Skeletal muscle tissue (tissue), 4 donors: ENCODE data around the gene SLC2A9. TPM values are rescaled to one million over a fixed set of nuclear protein-coding genes. Genes with fewer than 3 reads are reported as not detected.

Source experiments
- H3K27ac ChIP-seq: one replicate; pipeline ENCODE4 v1.7.0; 2013; ENCODE audit warnings: mild to moderate bottlenecking, low read depth, low read length, inconsistent platforms
- H3K27me3 ChIP-seq, 3 donors: one replicate each; pipeline ENCODE4 v1.7.0; 2013; ENCODE audit warnings: low read length in 3 of 3; ENCODE audit not compliant: control insufficient read depth in 3 of 3, insufficient read depth in 3 of 3
- H3K36me3 ChIP-seq, 3 donors: one replicate each; pipeline ENCODE4 v1.7.0; 2013; ENCODE audit warnings: low read length in 3 of 3; ENCODE audit not compliant: control insufficient read depth in 3 of 3, insufficient read depth in 3 of 3
- H3K4me1 ChIP-seq, 3 donors: one replicate each; pipeline ENCODE4 v1.7.0; 2013; ENCODE audit warnings: low read length in 3 of 3, mild to moderate bottlenecking in 3 of 3; ENCODE audit not compliant: control insufficient read depth in 3 of 3, insufficient read depth in 3 of 3
- H3K4me3 ChIP-seq, 3 donors: one replicate each; pipeline ENCODE4 v1.7.0; 2013; ENCODE audit warnings: low read length in 3 of 3
- H3K9ac ChIP-seq, 3 donors: one replicate each; pipeline ENCODE4 v1.7.0; 2013; ENCODE audit warnings: low read length in 3 of 3, mild to moderate bottlenecking in 3 of 3, moderate library complexity in 2 of 3, low read depth in 1 of 3
- H3K9me3 ChIP-seq, 3 donors: one replicate each; pipeline ENCODE4 v1.7.0; 2013; ENCODE audit warnings: low read length in 3 of 3; ENCODE audit not compliant: control insufficient read depth in 3 of 3
- total RNA-seq: library from RNA; depleted of rRNA; stranded (reverse); fragments of >200 nt; gene quantifications from one replicate; pipeline ENCODE4 v1.2.3, GENCODE V29; 2014
- donor health status: Osteomylitis.

The SLC2A9 gene
- total RNA-seq, 1 donor from 2014 or later = 1.0 TPM

GRCh38 chr4:10056334-10057022, 35.2 kb upstream of the SLC2A9 start:
- H3K9ac ChIP-seq = no peak overlapping the region
- no peaks in the 10 kb centered on the region for H3K36me3 ChIP-seq
- no peak overlapping the region for H3K27ac ChIP-seq
- H3K4me1 ChIP-seq = peaks cover 2 to 12% (median 6%) of the 10 kb centered on the region in 3 donors
- H3K4me3 ChIP-seq = no peak overlapping the region
- no peaks in the 10 kb centered on the region for H3K27me3 ChIP-seq
- H3K9me3 ChIP-seq = no peaks in the 10 kb centered on the region

- Histone ChIP-seq H3K9ac (no peak overlapping the region), H3K9me3 (no peaks in the 10 kb centered on the region), H3K4me1 (peaks cover 2 to 12% (median 6%) of the 10 kb centered on the region in 3 donors), H3K4me3 (no peak overlapping the region), H3K36me3 (no peaks in the 10 kb centered on the region), H3K27me3 (no peaks in the 10 kb centered on the region), H3K27ac (no peak overlapping the region)
Measured at GRCh38 chr4:10055871-10056270, 34.6 kb upstream of the SLC2A9 start.

GRCh38 chr4:10054571-10055041, 33.3 kb upstream of the SLC2A9 start:
- Histone ChIP-seq H3K4me1 (peaks cover 2 to 12% (median 6%) of the 10 kb centered on the region in 3 donors), H3K4me3 (no peak overlapping the region), H3K9me3 (no peaks in the 10 kb centered on the region), H3K9ac (no peak overlapping the region), H3K27ac (no peak overlapping the region), H3K27me3 (no peaks in the 10 kb centered on the region), H3K36me3 (no peaks in the 10 kb centered on the region)

GRCh38 chr4:10053635-10054453, 32.5 kb upstream of the SLC2A9 start:
- Histone ChIP-seq H3K9ac (no peak overlapping the region), H3K36me3 (no peaks in the 10 kb centered on the region), H3K27ac (no peak overlapping the region), H3K9me3 (no peaks in the 10 kb centered on the region), H3K27me3 (no peaks in the 10 kb centered on the region), H3K4me1 (peaks cover 2 to 12% (median 6%) of the 10 kb centered on the region in 3 donors), H3K4me3 (no peak overlapping the region)

DNA sequence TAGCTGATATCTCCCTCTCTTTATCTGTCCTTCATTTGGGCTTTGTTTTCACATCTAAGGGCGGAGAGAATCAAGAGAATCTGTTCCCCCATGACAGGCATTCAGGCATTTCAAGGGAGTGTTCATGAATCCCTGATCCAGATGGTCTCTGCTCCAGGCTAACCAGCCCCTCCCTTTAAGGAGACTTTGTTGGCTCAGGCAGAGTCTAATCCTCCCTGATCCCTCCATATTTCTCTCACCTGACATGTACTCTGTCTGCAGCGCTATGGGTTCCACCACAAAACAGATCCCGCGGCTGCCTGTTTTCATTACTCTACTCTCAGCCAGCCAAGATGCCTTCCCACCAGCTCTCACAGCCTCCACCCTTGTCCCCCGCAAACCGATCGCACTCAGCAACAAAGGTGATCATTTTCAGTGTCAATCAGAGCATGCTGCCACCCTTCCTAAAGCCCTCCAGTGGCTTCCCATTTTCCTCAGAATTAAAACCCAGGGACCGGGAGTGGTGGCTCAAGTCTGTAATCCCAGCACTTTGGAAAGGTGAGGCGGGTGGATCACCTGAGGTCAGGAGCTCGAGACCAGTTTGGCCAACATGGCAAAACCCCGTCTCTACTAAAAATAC, 30.3 kb upstream of the SLC2A9 start:
- no peak overlapping the region for H3K4me3 ChIP-seq
- no peaks in the 10 kb centered on the region for H3K27me3 ChIP-seq
- no peaks in the 10 kb centered on the region for H3K36me3 ChIP-seq
- no peaks in the 10 kb centered on the region for H3K9me3 ChIP-seq
- no peak overlapping the region for H3K9ac ChIP-seq
- no peak overlapping the region for H3K27ac ChIP-seq
- H3K4me1 ChIP-seq = peaks cover 2 to 12% (median 6%) of the 10 kb centered on the region in 3 donors

DNA sequence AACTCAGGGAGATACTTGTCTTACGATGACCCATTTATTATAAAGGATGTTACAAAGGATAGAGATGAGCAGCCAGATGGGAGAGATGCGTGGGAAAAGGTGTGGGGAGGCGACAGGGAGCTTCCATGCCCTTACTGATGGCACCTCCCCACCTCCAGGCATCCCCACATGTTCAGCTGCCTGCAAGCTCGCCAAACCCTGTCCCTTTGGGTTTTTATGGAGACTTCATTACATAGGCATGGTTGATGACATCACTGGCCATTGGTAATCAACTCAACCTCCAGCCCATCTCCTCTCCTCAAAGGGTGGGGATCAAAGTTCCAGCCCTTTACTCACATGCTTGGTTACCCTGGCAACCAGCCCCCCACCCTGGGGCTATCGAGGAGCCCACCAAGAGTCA, 29.4 kb upstream of the SLC2A9 start:
- H3K9me3 ChIP-seq = no peaks in the 10 kb centered on the region
- no peak overlapping the region for H3K4me3 ChIP-seq
- H3K9ac ChIP-seq = no peak overlapping the region
- peaks cover 2 to 12% (median 6%) of the 10 kb centered on the region in 3 donors for H3K4me1 ChIP-seq
- no peak overlapping the region for H3K27ac ChIP-seq
- H3K36me3 ChIP-seq = no peaks in the 10 kb centered on the region
- H3K27me3 ChIP-seq = no peaks in the 10 kb centered on the region

- Histone ChIP-seq H3K36me3 (no peaks in the 10 kb centered on the region), H3K9ac (no peak overlapping the region), H3K4me3 (no peak overlapping the region), H3K4me1 (peaks cover 2 to 11% (median 6%) of the 10 kb centered on the region in 3 donors), H3K9me3 (no peaks in the 10 kb centered on the region), H3K27me3 (no peaks in the 10 kb centered on the region), H3K27ac (no peak overlapping the region)
Measured at GRCh38 chr4:10050261-10050661, 29.0 kb upstream of the SLC2A9 start.

DNA sequence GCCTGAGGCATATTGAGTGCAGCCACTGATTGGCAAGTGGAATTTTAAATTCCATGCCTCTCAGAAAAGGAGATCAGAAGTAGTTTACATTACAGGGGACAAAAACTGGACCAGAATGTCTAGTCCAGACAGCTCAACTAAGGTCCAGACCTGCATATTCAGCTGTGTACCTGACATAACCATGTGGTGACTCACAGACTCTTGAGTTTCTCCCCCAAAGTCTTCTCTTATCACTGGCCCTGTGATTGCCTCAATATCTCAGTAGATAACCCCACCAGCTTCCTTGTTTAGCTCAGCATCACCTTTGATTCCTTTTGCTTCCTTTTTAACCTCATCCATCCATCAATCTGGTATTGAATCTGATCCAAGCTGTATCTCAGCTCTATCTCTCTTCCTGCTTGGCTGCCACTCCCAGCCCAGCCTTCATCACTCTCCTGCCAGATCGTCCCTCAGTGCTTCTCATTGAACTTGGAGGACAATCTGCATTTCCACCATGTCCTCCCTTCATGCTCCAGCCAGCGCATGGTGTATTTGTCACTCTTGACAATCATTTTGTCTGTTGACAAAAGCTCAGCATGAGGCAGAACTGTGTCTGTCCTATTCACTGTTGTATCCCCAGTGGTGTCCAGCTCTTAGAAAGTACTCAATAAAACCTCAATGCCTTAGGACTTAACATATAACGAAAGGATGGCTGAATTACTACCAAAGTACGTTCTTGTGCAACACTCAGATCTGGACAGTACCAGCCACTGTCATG, 27.8 kb upstream of the SLC2A9 start:
- no peaks in the 10 kb centered on the region for H3K36me3 ChIP-seq
- H3K9ac ChIP-seq = no peak overlapping the region
- H3K9me3 ChIP-seq = no peaks in the 10 kb centered on the region
- no peak overlapping the region for H3K27ac ChIP-seq
- no peak overlapping the region for H3K4me3 ChIP-seq
- H3K4me1 ChIP-seq = peaks cover 0 to 4% (median 2%) of the 10 kb centered on the region in 3 donors
- H3K27me3 ChIP-seq = no peaks in the 10 kb centered on the region

GRCh38 chr4:10047967-10048366, 26.7 kb upstream of the SLC2A9 start:
- Histone ChIP-seq H3K27ac (no peak overlapping the region), H3K4me1 (no peaks in the 10 kb centered on the region), H3K27me3 (no peaks in the 10 kb centered on the region), H3K36me3 (no peaks in the 10 kb centered on the region), H3K9ac (no peak overlapping the region), H3K4me3 (no peak overlapping the region), H3K9me3 (no peaks in the 10 kb centered on the region)
